Suprapubic skin (tissue), 4 donors: ENCODE measurements around the gene CC2D1A. TPM values are rescaled to one million over a fixed set of nuclear protein-coding genes. Genes with fewer than 3 reads are reported as not detected.
A peak's percentile ranks its signal among the peaks of the same experiment; 100 is the strongest.
"Not testable (repeated sequence)": the region's sequence is repeated elsewhere in the genome, so short reads cannot be mapped to it uniquely, and the experiment has no call there.

Source experiments
- DNase-seq, 2 donors: peaks; one replicate each; pipeline ENCODE4 v3.0.0-alpha.2; 2019; ENCODE audit warnings: low spot score in 2 of 2
- H3K27ac ChIP-seq: fragments of 200-600 bp; sonication (generic); one replicate; pipeline ENCODE4 v1.5.1; 2019
- H3K27me3 ChIP-seq: fragments of 200-600 bp; sonication (generic); one replicate; pipeline ENCODE4 v1.5.1; 2019
- H3K36me3 ChIP-seq: fragments of 200-600 bp; sonication (generic); one replicate; pipeline ENCODE4 v1.5.1; 2019
- H3K4me1 ChIP-seq: fragments of 200-600 bp; sonication (generic); one replicate; pipeline ENCODE4 v1.5.1; 2019
- H3K4me3 ChIP-seq: fragments of 200-600 bp; sonication (generic); one replicate; pipeline ENCODE4 v1.5.1; 2019; ENCODE audit warnings: mild to moderate bottlenecking
- H3K9me3 ChIP-seq: fragments of 200-600 bp; sonication (generic); one replicate; pipeline ENCODE4 v1.5.1; 2019
- CTCF ChIP-seq, 2 donors: fragments of 200-600 bp in 1 of 2; fragments of 450-650 bp in 1 of 2; sonication (generic) in 1 of 2; IDR thresholded peaks; one replicate each; pipeline ENCODE4 v1.5.1; 2016 to 2019; ENCODE audit warnings: antibody characterized with exemption in 2 of 2, mild to moderate bottlenecking in 1 of 2, moderate library complexity in 1 of 2
- EP300 ChIP-seq: sonication (generic); formaldehyde crosslinking; IDR thresholded peaks from one replicate; pipeline ENCODE4 v1.6.1; 2017; ENCODE audit warnings: antibody characterized with exemption
- POLR2A ChIP-seq, 2 donors: fragments of 450-650 bp; IDR thresholded peaks; one replicate each; pipeline ENCODE4 v1.6.1; 2017; ENCODE audit warnings: antibody characterized with exemption in 2 of 2, mild to moderate bottlenecking in 2 of 2, moderate library complexity in 2 of 2
- POLR2AphosphoS5 ChIP-seq, 3 donors: sonication (generic); formaldehyde crosslinking; IDR thresholded peaks; one replicate each; pipeline ENCODE4 v1.6.1; 2017; ENCODE audit warnings: antibody characterized with exemption in 3 of 3
- WGBS: methylation state at CpG from one replicate; pipeline ENCODE4 v1.1.5; 2018; 5-methylcytosine and 5-hydroxymethylcytosine counted together
- total RNA-seq, 4 donors: library from RNA; depleted of rRNA; stranded (reverse); fragments of >200 nt; gene quantifications; one replicate each; pipeline ENCODE4 v1.1.0, GENCODE V29; 2016

The CC2D1A gene
- total RNA-seq, 4 donors from 2014 or later: 48.0 to 94.9 (median 66.7) TPM

DNA sequence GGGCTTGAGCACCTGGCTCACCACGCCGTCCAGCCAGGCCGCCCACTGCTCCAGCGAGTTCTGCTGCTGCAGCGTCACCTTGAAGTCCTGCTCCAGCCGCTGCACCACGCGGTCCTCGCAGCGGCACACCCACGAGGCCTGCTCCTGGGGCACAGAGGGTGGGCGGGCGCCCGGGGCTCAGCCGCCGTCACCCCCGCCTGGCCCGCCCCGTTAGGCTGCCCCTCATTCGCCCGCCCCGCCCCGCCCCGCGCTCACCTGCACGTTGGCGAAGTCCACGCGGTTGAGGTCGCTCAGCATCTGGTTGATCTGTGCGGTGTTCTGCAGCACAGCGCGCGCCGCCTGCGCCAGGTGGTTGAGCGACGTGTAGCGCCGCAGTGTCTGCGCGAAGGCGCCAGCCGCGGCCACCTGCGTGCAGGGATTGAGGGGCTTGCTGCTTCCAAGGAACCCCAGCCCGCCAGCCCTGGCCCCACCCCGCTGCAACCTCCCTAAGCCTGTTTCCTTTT, 57.7 kb downstream of the CC2D1A start:
- Histone ChIP-seq H3K27me3 (no peaks in the 10 kb centered on the region), H3K36me3 (peaks cover 81% of the 10 kb centered on the region), H3K27ac (no peak overlapping the region), H3K9me3 (no peaks in the 10 kb centered on the region), H3K4me1 (no peaks in the 10 kb centered on the region), H3K4me3 (no peak overlapping the region)
- TF ChIP-seq POLR2A (IDR thresholded peaks at IDR 0.05): no peak
- no peak for TF ChIP-seq CTCF (IDR thresholded peaks at IDR 0.05)
- no peak for TF ChIP-seq EP300
- no peak for TF ChIP-seq POLR2AphosphoS5 (IDR thresholded peaks at IDR 0.05)
- WGBS: 90% methylated on average over 41 of the region's 48 CpGs
- DNase-seq: no peak

DNA sequence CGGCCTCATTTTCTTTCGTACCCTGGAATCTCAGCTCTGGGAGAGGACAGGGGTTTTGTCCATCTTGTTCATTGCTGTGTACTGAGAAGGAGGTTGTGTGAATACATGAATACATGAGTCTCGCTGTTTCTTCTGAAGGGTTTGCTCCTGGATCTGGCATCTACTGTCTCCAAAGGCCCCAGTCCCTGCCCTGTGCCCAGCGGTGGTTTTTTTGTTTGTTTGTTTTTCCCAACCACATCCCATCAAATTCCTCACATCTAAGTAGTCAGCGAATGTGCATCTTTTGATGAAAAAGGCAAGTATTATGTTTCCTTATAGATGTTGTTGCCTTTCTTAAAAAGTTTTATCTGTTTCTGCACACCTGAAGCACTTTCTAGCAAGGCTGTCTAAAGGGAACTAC, 58.8 kb downstream of the CC2D1A start:
- H3K4me1 ChIP-seq: no peaks in the 10 kb centered on the region
- 91% methylated on average over 5 of the region's 5 CpGs for WGBS
- TF ChIP-seq POLR2AphosphoS5 (IDR thresholded peaks at IDR 0.05) (no peak), POLR2A (IDR thresholded peaks at IDR 0.05) (no peak), EP300 (no peak), CTCF (IDR thresholded peaks at IDR 0.05) (no peak)
- no peak overlapping the region for H3K27ac ChIP-seq
- H3K36me3 ChIP-seq: peaks cover 81% of the 10 kb centered on the region
- no peaks in the 10 kb centered on the region for H3K9me3 ChIP-seq
- DNase-seq: no peak
- H3K27me3 ChIP-seq: no peaks in the 10 kb centered on the region
- H3K4me3 ChIP-seq: no peak overlapping the region

DNA sequence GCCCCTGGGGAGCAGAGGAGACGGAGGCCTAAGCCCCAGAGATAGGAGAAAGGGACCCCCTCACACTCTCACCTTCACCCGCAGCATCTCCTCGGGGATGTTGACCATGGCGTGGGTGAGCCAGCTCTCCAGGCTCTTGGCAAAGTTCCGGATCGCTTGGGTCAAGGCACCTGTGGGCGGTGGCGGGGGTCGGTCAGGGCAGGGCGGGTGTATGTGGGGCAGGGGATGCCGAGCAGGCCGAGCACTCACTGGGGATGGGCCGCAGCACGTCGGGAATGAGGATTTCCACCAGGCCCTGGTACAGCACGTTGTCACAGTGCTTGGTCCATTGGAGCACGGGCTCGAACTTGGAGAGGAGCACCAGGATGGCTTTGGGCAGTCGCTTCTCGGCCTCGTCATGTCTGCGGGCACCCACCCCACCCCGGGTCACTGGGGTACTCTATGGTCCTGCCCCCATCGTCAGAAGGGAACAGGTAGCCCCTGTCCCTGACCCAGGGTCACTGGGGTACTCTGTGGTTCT, 59.4 kb downstream of the CC2D1A start:
- H3K4me3 ChIP-seq: no peak overlapping the region
- no peaks in the 10 kb centered on the region for H3K27me3 ChIP-seq
- H3K36me3 ChIP-seq: peaks cover 79% of the 10 kb centered on the region
- no peak for TF ChIP-seq POLR2A (IDR thresholded peaks at IDR 0.05)
- TF ChIP-seq CTCF (IDR thresholded peaks at IDR 0.05): no peak
- no peak for TF ChIP-seq EP300
- no peak for TF ChIP-seq POLR2AphosphoS5 (IDR thresholded peaks at IDR 0.05)
- H3K27ac ChIP-seq: no peak overlapping the region
- DNase-seq: no peak
- H3K4me1 ChIP-seq: no peaks in the 10 kb centered on the region
- no peaks in the 10 kb centered on the region for H3K9me3 ChIP-seq
- WGBS: 90% methylated on average over 15 of the region's 24 CpGs

DNA sequence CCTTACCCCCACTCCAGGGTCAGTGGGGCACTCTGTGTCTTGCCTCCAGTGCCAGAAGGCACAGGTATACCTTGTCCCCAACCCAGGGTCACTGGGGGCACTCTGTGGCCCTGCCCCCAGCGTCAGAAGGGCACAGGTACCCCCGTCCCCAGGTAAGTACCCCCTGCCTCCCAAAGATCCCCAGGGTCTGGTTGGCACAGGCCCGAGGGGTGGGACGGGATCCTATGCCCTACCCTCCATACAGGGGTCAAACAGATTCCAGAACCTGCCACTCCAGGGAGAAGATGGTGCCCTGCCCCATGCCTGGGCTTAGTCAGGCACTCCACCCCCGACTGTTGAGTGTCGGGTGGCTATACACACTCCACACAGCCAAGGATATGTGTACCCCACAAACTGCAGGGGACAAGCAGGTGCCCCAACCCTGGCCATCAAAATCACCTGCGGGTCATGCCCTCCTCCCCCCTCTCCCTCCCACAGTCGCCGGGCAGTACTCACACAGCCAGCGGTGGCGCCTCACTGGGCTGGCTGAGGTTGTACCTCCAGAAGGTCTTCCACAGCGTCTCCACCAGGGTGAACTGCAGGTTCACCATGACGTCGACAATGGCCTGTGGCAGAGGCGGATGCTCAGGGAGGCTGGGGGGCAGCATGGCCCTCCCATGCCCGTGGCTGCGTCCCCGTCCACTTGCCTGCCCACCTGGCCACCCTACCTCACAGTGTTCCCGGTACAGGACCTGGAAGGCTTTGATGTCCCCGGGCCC, 60.1 kb downstream of the CC2D1A start:
- Histone ChIP-seq H3K36me3 (peaks cover 77% of the 10 kb centered on the region), H3K9me3 (no peaks in the 10 kb centered on the region), H3K4me1 (no peaks in the 10 kb centered on the region), H3K4me3 (no peak overlapping the region), H3K27ac (no peak overlapping the region), H3K27me3 (no peaks in the 10 kb centered on the region)
- WGBS: 94% methylated on average over 12 of the region's 20 CpGs
- DNase-seq: no peak
- TF ChIP-seq POLR2AphosphoS5 (IDR thresholded peaks at IDR 0.05): no peak
- no peak for TF ChIP-seq CTCF (IDR thresholded peaks at IDR 0.05)
- TF ChIP-seq EP300: no peak
- no peak for TF ChIP-seq POLR2A (IDR thresholded peaks at IDR 0.05)

DNA sequence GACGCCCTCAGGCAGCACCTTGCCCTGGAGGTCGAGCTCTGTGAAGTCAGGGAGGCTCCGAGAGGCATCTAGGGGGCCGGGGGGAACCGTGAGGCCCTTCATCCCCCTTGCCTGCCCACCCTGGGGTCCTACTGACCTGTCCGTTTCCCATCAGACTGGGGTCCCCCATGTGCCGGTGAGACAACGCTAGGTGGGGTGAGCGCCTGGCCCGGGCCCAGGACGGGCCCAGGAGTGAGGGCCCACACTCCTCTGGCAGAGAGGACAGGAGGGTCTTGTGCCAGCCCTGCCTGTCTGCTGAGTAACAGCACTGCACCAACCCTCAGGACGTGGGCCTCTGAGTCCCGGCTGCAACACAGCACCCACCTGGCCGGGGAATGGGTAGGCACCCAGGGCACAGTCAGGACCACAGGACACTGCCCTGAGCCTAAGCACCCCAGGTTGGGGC, 60.7 kb downstream of the CC2D1A start:
- Histone ChIP-seq H3K4me1 (no peaks in the 10 kb centered on the region), H3K36me3 (peaks cover 77% of the 10 kb centered on the region), H3K9me3 (no peaks in the 10 kb centered on the region), H3K27me3 (no peaks in the 10 kb centered on the region), H3K27ac (no peak overlapping the region), H3K4me3 (no peak overlapping the region)
- DNase-seq: peak in 1 of 2 donors; percentile 55
- WGBS: 100% methylated on average over 1 of the region's 14 CpGs
- no peak for TF ChIP-seq EP300
- no peak for TF ChIP-seq POLR2A (IDR thresholded peaks at IDR 0.05)
- no peak for TF ChIP-seq CTCF (IDR thresholded peaks at IDR 0.05)
- no peak for TF ChIP-seq POLR2AphosphoS5 (IDR thresholded peaks at IDR 0.05)

GRCh38 chr19:13967206-13967605, 61.2 kb downstream of the CC2D1A start:
- 92% methylated on average over 8 of the region's 8 CpGs for WGBS
- not testable (repeated sequence) for DNase-seq, H3K4me1 ChIP-seq, H3K9me3 ChIP-seq, H3K27ac ChIP-seq, H3K4me3 ChIP-seq, H3K27me3 ChIP-seq
- peaks cover 74% of the 10 kb centered on the region for H3K36me3 ChIP-seq
